Tibial nerve (tissue), 4 donors: ENCODE data around the gene CANT1. TPM values are rescaled to one million over a fixed set of nuclear protein-coding genes. Genes with fewer than 3 reads are reported as not detected.
A peak's percentile ranks its signal among the peaks of the same experiment; 100 is the strongest.

Experiments used
- DNase-seq, 2 donors: peaks; one replicate each; pipeline ENCODE4 v3.0.0-alpha.2; 2019; ENCODE audit warnings: low spot score in 2 of 2
- H3K27ac ChIP-seq, 4 donors: fragments of 200-600 bp; sonication (generic) in 3 of 4; one replicate each; pipeline ENCODE4 v1.5.1; 2017 to 2019; ENCODE audit warnings: mild to moderate bottlenecking in 1 of 4
- H3K27me3 ChIP-seq, 2 donors: fragments of 200-600 bp; sonication (generic) in 1 of 2; one replicate each; pipeline versions ENCODE4 v1.5.1 to v1.6.0; 2017 to 2019
- H3K36me3 ChIP-seq, 3 donors: fragments of 200-600 bp; sonication (generic); one replicate each; pipeline ENCODE4 v1.5.1; 2018 to 2019
- H3K4me1 ChIP-seq, 4 donors: fragments of 200-600 bp; sonication (generic) in 3 of 4; one replicate each; pipeline ENCODE4 v1.5.1; 2017 to 2019
- H3K4me3 ChIP-seq, 4 donors: fragments of 200-600 bp; sonication (generic) in 3 of 4; one replicate each; pipeline ENCODE4 v1.5.1; 2017 to 2019; ENCODE audit warnings: mild to moderate bottlenecking in 1 of 4, moderate library complexity in 1 of 4
- H3K9me3 ChIP-seq, 4 donors: fragments of 200-600 bp; sonication (generic) in 3 of 4; one replicate each; pipeline ENCODE4 v1.5.1; 2017 to 2019
- EP300 ChIP-seq, 2 donors: sonication (generic); formaldehyde crosslinking; IDR thresholded peaks; one replicate each; pipeline ENCODE4 v1.6.1; 2017; ENCODE audit warnings: antibody characterized with exemption in 2 of 2, mild to moderate bottlenecking in 1 of 2
- POLR2A ChIP-seq, 2 donors: fragments of 450-650 bp; IDR thresholded peaks; one replicate each; pipeline ENCODE4 v1.6.1; 2017; ENCODE audit warnings: antibody characterized with exemption in 2 of 2, mild to moderate bottlenecking in 2 of 2, moderate library complexity in 2 of 2
- WGBS, 2 donors: methylation state at CpG; one replicate each; pipeline ENCODE4 v1.1.5; 2018; 5-methylcytosine and 5-hydroxymethylcytosine counted together
- total RNA-seq, 4 donors: library from RNA; depleted of rRNA; stranded (reverse); fragments of >200 nt; gene quantifications; one replicate each; pipeline ENCODE4 v1.1.0, GENCODE V29; 2016
- TF ChIP-seq, protein P1 (sequence below), 5 experiments: fragments of 200-600 bp in 3 of 5; fragments of 450-650 bp in 2 of 5; sonication (generic) in 3 of 5; IDR thresholded peaks; one replicate each; pipeline ENCODE4 v1.5.1; 2016 to 2019; ENCODE audit warnings: antibody characterized with exemption in 5 of 5, mild to moderate bottlenecking in 3 of 5, moderate library complexity in 2 of 5

CANT1 gene
- total RNA-seq, 4 donors from 2014 or later = 21.0 to 27.3 (median 25.5) TPM

DNA sequence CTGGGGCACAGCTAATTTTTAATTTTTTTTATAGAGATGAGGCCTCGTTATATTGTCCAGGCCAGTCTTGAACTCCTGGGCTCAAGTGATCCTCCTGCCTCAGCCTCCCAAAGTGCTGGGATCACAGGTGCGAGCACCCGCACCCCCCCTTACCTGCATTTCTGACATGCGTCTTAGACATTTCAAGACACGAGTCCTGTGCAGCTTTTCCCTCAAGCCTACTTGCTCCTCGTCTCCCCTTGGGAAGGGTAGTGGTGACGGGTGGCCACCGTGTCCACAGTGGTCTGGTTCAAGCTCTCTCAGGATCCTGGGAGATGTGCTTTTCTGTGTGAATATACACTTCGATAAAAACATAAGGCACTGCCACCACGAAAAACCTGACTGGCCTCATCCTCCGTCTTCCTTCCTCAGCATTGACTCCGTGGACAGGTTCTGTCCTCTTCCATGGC, 9.6 kb downstream of the CANT1 start:
- TF ChIP-seq, protein P1, sequence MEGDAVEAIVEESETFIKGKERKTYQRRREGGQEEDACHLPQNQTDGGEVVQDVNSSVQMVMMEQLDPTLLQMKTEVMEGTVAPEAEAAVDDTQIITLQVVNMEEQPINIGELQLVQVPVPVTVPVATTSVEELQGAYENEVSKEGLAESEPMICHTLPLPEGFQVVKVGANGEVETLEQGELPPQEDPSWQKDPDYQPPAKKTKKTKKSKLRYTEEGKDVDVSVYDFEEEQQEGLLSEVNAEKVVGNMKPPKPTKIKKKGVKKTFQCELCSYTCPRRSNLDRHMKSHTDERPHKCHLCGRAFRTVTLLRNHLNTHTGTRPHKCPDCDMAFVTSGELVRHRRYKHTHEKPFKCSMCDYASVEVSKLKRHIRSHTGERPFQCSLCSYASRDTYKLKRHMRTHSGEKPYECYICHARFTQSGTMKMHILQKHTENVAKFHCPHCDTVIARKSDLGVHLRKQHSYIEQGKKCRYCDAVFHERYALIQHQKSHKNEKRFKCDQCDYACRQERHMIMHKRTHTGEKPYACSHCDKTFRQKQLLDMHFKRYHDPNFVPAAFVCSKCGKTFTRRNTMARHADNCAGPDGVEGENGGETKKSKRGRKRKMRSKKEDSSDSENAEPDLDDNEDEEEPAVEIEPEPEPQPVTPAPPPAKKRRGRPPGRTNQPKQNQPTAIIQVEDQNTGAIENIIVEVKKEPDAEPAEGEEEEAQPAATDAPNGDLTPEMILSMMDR (IDR thresholded peaks at IDR 0.05) = no peak
- TF ChIP-seq EP300 (IDR thresholded peaks at IDR 0.05) (no peak), POLR2A (IDR thresholded peaks at IDR 0.05) (no peak)
- WGBS, 2 donors = 91 to 94% methylated on average over 12 of the region's 12 CpGs
- H3K36me3 ChIP-seq = peaks cover 0 to 71% (median 21%) of the 10 kb centered on the region in 3 donors
- no peak for DNase-seq
- no peak overlapping the region for H3K27ac ChIP-seq
- H3K4me3 ChIP-seq = no peak overlapping the region
- H3K9me3 ChIP-seq = no peaks in the 10 kb centered on the region
- no peaks in the 10 kb centered on the region for H3K27me3 ChIP-seq
- peaks cover 0 to 41% (median 6%) of the 10 kb centered on the region in 4 donors for H3K4me1 ChIP-seq

DNA sequence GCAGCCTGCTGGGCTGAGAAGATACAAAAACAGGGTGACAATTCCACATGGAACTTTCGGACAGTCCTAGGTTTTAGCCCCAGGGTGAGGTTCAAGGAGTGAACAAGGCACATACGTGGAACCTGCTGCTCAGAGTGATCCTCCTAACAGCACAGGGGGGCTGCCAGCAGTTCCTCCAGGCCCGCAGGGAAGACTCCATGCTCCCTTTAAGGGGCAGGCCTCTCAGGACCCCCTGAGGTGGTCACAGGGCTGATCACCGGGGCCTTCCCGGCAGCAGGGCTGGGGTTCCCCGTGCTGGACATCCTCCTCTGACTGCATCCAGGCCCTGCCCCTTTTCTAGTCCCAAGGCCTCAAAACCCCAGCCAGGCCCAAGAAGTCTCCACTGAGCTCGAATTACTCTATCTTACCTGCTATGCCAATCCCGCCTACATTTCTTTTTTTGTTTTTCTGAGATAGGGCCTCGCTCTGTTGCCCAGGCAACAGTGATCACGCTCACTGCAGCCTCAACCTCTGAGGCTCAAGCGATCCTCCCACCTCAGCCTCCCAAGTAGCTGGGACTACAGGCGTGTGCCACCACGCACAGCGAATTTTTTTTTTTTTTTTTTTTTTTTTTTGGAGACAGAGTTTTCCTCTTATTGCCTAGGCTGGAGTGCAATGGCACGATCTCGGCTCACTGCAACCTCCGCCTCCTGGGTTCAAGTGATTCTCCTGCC, 10.4 kb downstream of the CANT1 start:
- WGBS, 2 donors = 90 to 91% methylated on average over 16 to 17 of the region's 17 CpGs
- no peak overlapping the region for H3K4me3 ChIP-seq
- H3K9me3 ChIP-seq = no peaks in the 10 kb centered on the region
- DNase-seq = no peak
- H3K27ac ChIP-seq = peak overlapping the region in 2 of 4 donors; percentile 57 to 66
- peaks cover 0 to 41% (median 6%) of the 10 kb centered on the region in 4 donors for H3K4me1 ChIP-seq
- peaks cover 0 to 79% (median 28%) of the 10 kb centered on the region in 3 donors for H3K36me3 ChIP-seq
- TF ChIP-seq, protein P1 (IDR thresholded peaks at IDR 0.05) = no peak
- TF ChIP-seq EP300 (IDR thresholded peaks at IDR 0.05) (no peak), POLR2A (IDR thresholded peaks at IDR 0.05) (no peak)
- H3K27me3 ChIP-seq = no peaks in the 10 kb centered on the region

DNA sequence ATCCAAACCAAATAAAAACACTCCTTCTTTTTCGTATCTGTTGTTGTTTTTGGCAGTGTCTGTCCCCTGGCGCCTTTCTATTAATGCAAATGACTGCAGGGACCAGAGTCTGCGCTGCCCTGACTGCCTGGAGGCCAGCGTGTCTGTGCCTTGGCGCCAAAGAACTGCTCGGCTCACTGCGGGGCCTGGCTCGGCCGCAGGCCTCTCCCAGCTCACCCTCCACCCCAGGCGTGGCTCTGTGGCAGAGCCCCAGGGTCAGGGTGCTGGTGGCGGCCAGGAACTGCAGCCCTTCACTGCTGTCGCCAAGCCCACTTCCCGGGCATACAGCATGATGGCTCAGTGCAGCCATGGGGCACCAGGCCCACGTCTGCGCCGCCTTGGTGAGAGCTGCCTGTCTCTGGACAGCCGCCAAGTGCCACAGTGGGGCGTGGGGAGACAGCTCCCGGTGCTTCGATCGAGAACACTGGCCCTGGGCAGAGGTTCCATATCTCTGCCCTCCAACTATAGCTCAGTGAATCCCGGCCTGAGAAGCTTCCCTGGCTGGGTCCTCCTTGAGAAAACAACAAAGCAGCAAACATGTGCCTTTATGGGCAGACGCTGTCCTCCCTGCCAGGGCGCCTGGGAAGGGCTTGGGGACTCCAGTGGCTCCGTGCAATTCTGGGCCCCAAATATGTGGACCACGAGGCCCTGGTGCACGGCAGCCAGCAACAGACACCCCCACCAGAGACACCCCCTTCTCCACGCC, 11.1 kb downstream of the CANT1 start:
- TF ChIP-seq, protein P1 (IDR thresholded peaks at IDR 0.05) = peak in 1 of 5 experiments; percentile 18
- TF ChIP-seq EP300 (IDR thresholded peaks at IDR 0.05) = no peak
- DNase-seq = no peak
- 56 to 68% methylated on average over 14 to 21 of the region's 28 CpGs for WGBS, 2 donors
- Histone ChIP-seq H3K4me1 (peaks cover 0 to 38% (median 6%) of the 10 kb centered on the region in 4 donors), H3K4me3 (no peak overlapping the region), H3K36me3 (peaks cover 0 to 86% (median 29%) of the 10 kb centered on the region in 3 donors), H3K9me3 (no peaks in the 10 kb centered on the region), H3K27me3 (no peaks in the 10 kb centered on the region), H3K27ac (peak overlapping the region in 3 of 4 donors; percentile 5 to 66 (median 57))

DNA sequence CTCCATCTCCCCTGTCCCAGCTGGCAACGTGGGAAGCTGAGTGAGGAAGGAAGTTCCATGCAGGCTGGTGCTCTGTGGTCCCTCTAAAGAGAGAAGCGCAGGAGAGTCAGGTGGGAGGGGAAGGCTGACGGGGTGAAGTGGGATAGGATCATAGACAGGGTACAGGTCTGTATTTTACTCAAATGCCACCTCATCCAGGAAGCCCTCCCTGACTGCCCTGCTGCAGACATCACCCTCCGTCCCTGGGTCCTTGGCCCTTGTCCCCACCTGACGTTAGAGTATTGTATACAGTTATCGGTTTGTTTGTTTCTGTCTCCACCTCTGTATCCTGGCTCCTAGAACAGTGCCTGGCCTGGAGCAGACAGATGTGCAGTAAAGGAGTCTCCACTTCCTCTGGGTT, 11.7 kb downstream of the CANT1 start:
- H3K27me3 ChIP-seq = no peaks in the 10 kb centered on the region
- H3K27ac ChIP-seq = peak overlapping the region in 2 of 4 donors; percentile 5 to 66
- WGBS, 2 donors = 64 to 72% methylated on average over 6 of the region's 6 CpGs
- H3K4me1 ChIP-seq = peaks cover 0 to 40% (median 6%) of the 10 kb centered on the region in 4 donors
- H3K36me3 ChIP-seq = peaks cover 0 to 89% (median 29%) of the 10 kb centered on the region in 3 donors
- TF ChIP-seq POLR2A (IDR thresholded peaks at IDR 0.05) (no peak), EP300 (IDR thresholded peaks at IDR 0.05) (no peak)
- TF ChIP-seq, protein P1 (IDR thresholded peaks at IDR 0.05) = no peak
- H3K4me3 ChIP-seq = no peak overlapping the region
- H3K9me3 ChIP-seq = no peaks in the 10 kb centered on the region
- no peak for DNase-seq
